Mesothelial cell of epicardium (in vitro differentiated cells): ENCODE results near the gene MAN1C1. TPM values are rescaled to one million over a fixed set of nuclear protein-coding genes. Genes with fewer than 3 reads are reported as not detected.

Experiments used
- DNase-seq, 2 experiments: peaks; one replicate each; pipeline ENCODE4 v3.0.0; 2021; ENCODE audit warnings: low spot score in 2 of 2; ENCODE audit not compliant: unreplicated experiment in 2 of 2
- H3K27ac Mint-ChIP-seq: 2 replicates; pipeline ENCODE4 v1.8.0; 2021; ENCODE audit warnings: mixed read lengths
- H3K27me3 Mint-ChIP-seq: 2 replicates; pipeline ENCODE4 v1.8.0; 2021; ENCODE audit warnings: low read depth, mixed read lengths
- H3K36me3 Mint-ChIP-seq: 2 replicates; pipeline ENCODE4 v1.8.0; 2021; ENCODE audit warnings: mixed read lengths
- H3K4me1 Mint-ChIP-seq: 2 replicates; pipeline ENCODE4 v1.8.0; 2021; ENCODE audit warnings: mixed read lengths
- H3K4me3 Mint-ChIP-seq: 2 replicates; pipeline ENCODE4 v1.8.0; 2021; ENCODE audit warnings: mild to moderate bottlenecking, moderate library complexity, mixed read lengths
- H3K9me3 Mint-ChIP-seq: 2 replicates; pipeline ENCODE4 v1.8.0; 2021; ENCODE audit warnings: mixed read lengths
- CTCF ChIP-seq: fragments of 200-600 bp; sonication (generic); IDR thresholded peaks from one replicate; pipeline ENCODE4 v1.5.0; 2021; ENCODE audit warnings: antibody characterized with exemption; ENCODE audit not compliant: unreplicated experiment
- total RNA-seq: library from RNA; stranded (reverse); gene quantifications from 3 replicates; pipeline ENCODE4 v1.2.1, GENCODE V29; 2021

The MAN1C1 gene
- total RNA-seq, 1 donor from 2014 or later = 3.2 TPM

- H3K36me3 Mint-ChIP-seq = no peaks in the 10 kb centered on the region
- no peak overlapping the region for H3K27ac Mint-ChIP-seq
- H3K4me1 Mint-ChIP-seq = peaks cover 9% of the 10 kb centered on the region
- no peak overlapping the region for H3K4me3 Mint-ChIP-seq
- H3K27me3 Mint-ChIP-seq = peaks cover 32% of the 10 kb centered on the region
- no peak for DNase-seq
- H3K9me3 Mint-ChIP-seq = no peaks in the 10 kb centered on the region
- no peak for TF ChIP-seq CTCF
Measured at GRCh38 chr1:25573961-25574360, 42.6 kb upstream of the MAN1C1 start.

- TF ChIP-seq CTCF = no peak
- no peaks in the 10 kb centered on the region for H3K9me3 Mint-ChIP-seq
- peaks cover 28% of the 10 kb centered on the region for H3K27me3 Mint-ChIP-seq
- H3K36me3 Mint-ChIP-seq = no peaks in the 10 kb centered on the region
- H3K4me3 Mint-ChIP-seq = no peak overlapping the region
- no peak overlapping the region for H3K27ac Mint-ChIP-seq
- H3K4me1 Mint-ChIP-seq = peaks cover 11% of the 10 kb centered on the region
- DNase-seq = no peak
Measured at GRCh38 chr1:25575191-25575590, 41.4 kb upstream of the MAN1C1 start.

- Mint-ChIP-seq H3K27ac (no peak overlapping the region), H3K4me1 (peaks cover 10% of the 10 kb centered on the region), H3K36me3 (no peaks in the 10 kb centered on the region), H3K27me3 (peaks cover 22% of the 10 kb centered on the region), H3K4me3 (no peak overlapping the region), H3K9me3 (no peaks in the 10 kb centered on the region)
- no peak for TF ChIP-seq CTCF
- DNase-seq = no peak
Measured at GRCh38 chr1:25576459-25577133, 40.0 kb upstream of the MAN1C1 start.

- Mint-ChIP-seq H3K9me3 (no peaks in the 10 kb centered on the region), H3K27me3 (peaks cover 20% of the 10 kb centered on the region), H3K36me3 (no peaks in the 10 kb centered on the region), H3K4me1 (peaks cover 10% of the 10 kb centered on the region), H3K4me3 (no peak overlapping the region), H3K27ac (no peak overlapping the region)
- no peak for TF ChIP-seq CTCF
- no peak for DNase-seq
Measured at GRCh38 chr1:25577134-25577920, 39.3 kb upstream of the MAN1C1 start.

- no peak overlapping the region for H3K27ac Mint-ChIP-seq
Measured at GRCh38 chr1:25579292-25580252, 37.0 kb upstream of the MAN1C1 start.

More at GRCh38 chr1:25579292-25580252, 37.0 kb upstream of the MAN1C1 start:
- no peak for TF ChIP-seq CTCF
- DNase-seq = no peak
- H3K27me3 Mint-ChIP-seq = peaks cover 2% of the 10 kb centered on the region
- no peak overlapping the region for H3K4me3 Mint-ChIP-seq
- H3K9me3 Mint-ChIP-seq = peaks cover 7% of the 10 kb centered on the region
- H3K36me3 Mint-ChIP-seq = peaks cover 3% of the 10 kb centered on the region
- peaks cover 7% of the 10 kb centered on the region for H3K4me1 Mint-ChIP-seq
